ENCODE data around the gene SUDS3. TPM values are rescaled to one million over a fixed set of nuclear protein-coding genes. Genes with fewer than 3 reads are reported as not detected.

SUDS3 gene
- total and polyA plus RNA-seq, 2 donors (not counting 1 experiment from before 2014, with no cell fraction given) = 12.1 to 53.9 TPM

DNA sequence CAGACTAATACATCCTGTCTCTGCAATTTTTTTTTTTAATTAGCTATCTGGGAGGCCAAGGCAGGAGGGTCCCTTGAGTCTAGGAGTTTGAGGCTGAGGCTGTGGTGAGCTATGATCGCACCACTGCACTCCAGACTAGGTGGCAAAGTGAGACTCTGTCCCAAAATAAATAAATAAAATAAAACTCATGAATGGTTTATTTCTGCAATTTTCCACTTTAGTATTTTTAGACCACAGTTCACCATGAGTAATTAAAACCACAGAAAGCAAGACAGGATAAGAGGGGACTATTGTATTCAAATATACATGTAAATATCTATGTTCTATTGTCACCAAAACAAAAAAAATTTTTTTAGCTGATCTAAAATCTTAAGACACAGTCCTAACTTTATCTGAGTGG, 21.5 kb upstream of the SUDS3 start:
- H3K4me3 ChIP-seq (ENCODE audit: control extremely low read depth in 1 of 5, extremely low read depth in 1 of 5, insufficient read depth in 1 of 5, low read depth in 2 of 5, low read length in 4 of 5) = no peak overlapping the region
- ATAC-seq (ENCODE audit: low read depth) = no peak
- intact Hi-C loops (cut with micrococcal nuclease) = loop anchor here (1.0 to 5.0 kb wide), 3 partner anchors 8 to 53 kb away; no protein-coding TSS in a partner anchor
- H3K27ac Mint-ChIP-seq = no peak overlapping the region
- no peaks in the 10 kb centered on the region for H3K27me3 Mint-ChIP-seq
- H3K9me3 ChIP-seq (ENCODE audit: control extremely low read depth in 1 of 3, control insufficient read depth in 2 of 3, insufficient read depth in 1 of 3, low read length in 2 of 3) = peaks cover 0 to 9% (median 2%) of the 10 kb centered on the region in 3 donors
- ChIA-PET POLR2A (interaction anchor here (1.1 to 1.2 kb wide), 2 partner anchors 8 to 21 kb away, joined by 3 read pairs; partner anchors contain the start of gene SUDS3), CTCF (interaction anchor here (0.6 to 1.7 kb wide), 4 partner anchors 10 to 21 kb away, joined by 4 to 8 read pairs (median 6); partner anchors contain the start of gene SUDS3)
- peak overlapping the region in 1 of 2 donors; percentile 5 for H3K27ac ChIP-seq (ENCODE audit: low read length in 2 of 2)
- no peak for TF ChIP-seq EZH2 (IDR thresholded peaks at IDR 0.05; ENCODE audit: borderline replicate concordance, insufficient read depth, low read depth, low read length, poor library complexity, severe bottlenecking)
- TF ChIP-seq, protein P1, sequence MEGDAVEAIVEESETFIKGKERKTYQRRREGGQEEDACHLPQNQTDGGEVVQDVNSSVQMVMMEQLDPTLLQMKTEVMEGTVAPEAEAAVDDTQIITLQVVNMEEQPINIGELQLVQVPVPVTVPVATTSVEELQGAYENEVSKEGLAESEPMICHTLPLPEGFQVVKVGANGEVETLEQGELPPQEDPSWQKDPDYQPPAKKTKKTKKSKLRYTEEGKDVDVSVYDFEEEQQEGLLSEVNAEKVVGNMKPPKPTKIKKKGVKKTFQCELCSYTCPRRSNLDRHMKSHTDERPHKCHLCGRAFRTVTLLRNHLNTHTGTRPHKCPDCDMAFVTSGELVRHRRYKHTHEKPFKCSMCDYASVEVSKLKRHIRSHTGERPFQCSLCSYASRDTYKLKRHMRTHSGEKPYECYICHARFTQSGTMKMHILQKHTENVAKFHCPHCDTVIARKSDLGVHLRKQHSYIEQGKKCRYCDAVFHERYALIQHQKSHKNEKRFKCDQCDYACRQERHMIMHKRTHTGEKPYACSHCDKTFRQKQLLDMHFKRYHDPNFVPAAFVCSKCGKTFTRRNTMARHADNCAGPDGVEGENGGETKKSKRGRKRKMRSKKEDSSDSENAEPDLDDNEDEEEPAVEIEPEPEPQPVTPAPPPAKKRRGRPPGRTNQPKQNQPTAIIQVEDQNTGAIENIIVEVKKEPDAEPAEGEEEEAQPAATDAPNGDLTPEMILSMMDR (IDR thresholded peaks at IDR 0.05) = no peak
- DNase-seq = no peak
- H3K4me2 ChIP-seq (replicated peaks; ENCODE audit: low read depth, low read length, poor library complexity, severe bottlenecking) = peak overlapping the region; percentile 9
- no peak overlapping the region for H3K9ac ChIP-seq (ENCODE audit: low read length)
- H4K20me1 ChIP-seq (ENCODE audit: control insufficient read depth, insufficient read depth, low read length, poor library complexity, severe bottlenecking) = peaks cover 25% of the 10 kb centered on the region
- peaks cover 50% of the 10 kb centered on the region for H3K4me1 Mint-ChIP-seq
- peaks cover 7 to 9% of the 10 kb centered on the region in 2 experiments for H3K36me3 ChIP-seq (replicated peaks in 1 of 2; ENCODE audit: control extremely low read depth in 1 of 2, control insufficient read depth in 1 of 2, extremely low read depth in 1 of 2, insufficient read depth in 2 of 2, low read length in 1 of 2)
- H3K4me1 ChIP-seq (ENCODE audit: control insufficient read depth in 2 of 2, insufficient read depth in 2 of 2, low read length in 2 of 2) = peaks cover 21 to 38% of the 10 kb centered on the region in 2 donors
- H3K79me2 ChIP-seq (ENCODE audit: control insufficient read depth, insufficient read depth, low read length) = peaks cover 98% of the 10 kb centered on the region
- no CpG with 5 or more reads among the region's 1 CpG for WGBS (ENCODE audit: insufficient coverage)
- H3K27me3 ChIP-seq (replicated peaks in 1 of 4; ENCODE audit: control extremely low read depth in 1 of 4, control insufficient read depth in 3 of 4, insufficient read depth in 4 of 4, low read length in 3 of 4) = no peaks in the 10 kb centered on the region
- H2AFZ ChIP-seq (ENCODE audit: insufficient read depth, low read depth, low read length, poor library complexity, severe bottlenecking) = no peak overlapping the region
- peaks cover 2% of the 10 kb centered on the region for H3K9me3 Mint-ChIP-seq (ENCODE audit: insufficient read depth)
- no peak overlapping the region for H3K4me3 Mint-ChIP-seq

DNA sequence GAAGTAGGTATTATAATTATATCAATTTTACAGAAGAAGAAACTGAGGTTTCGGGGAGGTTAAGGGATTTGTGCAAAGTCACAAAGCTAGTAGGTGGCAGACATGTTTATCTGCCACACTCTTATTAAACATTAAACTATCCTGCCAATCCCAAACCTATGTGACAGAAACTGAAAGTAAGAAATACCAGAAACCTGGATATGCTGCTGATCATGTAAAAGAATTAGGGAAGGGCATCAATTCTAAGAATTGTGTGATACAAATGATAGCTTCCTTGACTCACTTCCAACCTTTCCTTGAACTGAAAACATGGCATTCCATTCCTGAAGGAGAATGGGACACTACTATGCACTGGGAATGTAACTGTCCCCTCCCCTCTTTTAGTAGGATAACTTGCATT, 20.5 kb upstream of the SUDS3 start:
- Histone ChIP-seq H3K4me3 (ENCODE audit: control extremely low read depth in 1 of 5, extremely low read depth in 1 of 5, insufficient read depth in 1 of 5, low read depth in 2 of 5, low read length in 4 of 5) (no peak overlapping the region), H3K4me2 (replicated peaks; ENCODE audit: low read depth, low read length, poor library complexity, severe bottlenecking) (no peak overlapping the region), H2AFZ (ENCODE audit: insufficient read depth, low read depth, low read length, poor library complexity, severe bottlenecking) (no peak overlapping the region), H3K36me3 (replicated peaks in 1 of 2; ENCODE audit: control extremely low read depth in 1 of 2, control insufficient read depth in 1 of 2, extremely low read depth in 1 of 2, insufficient read depth in 2 of 2, low read length in 1 of 2) (peaks cover 7 to 9% of the 10 kb centered on the region in 2 experiments), H3K27me3 (replicated peaks in 1 of 4; ENCODE audit: control extremely low read depth in 1 of 4, control insufficient read depth in 3 of 4, insufficient read depth in 4 of 4, low read length in 3 of 4) (no peaks in the 10 kb centered on the region), H3K79me2 (ENCODE audit: control insufficient read depth, insufficient read depth, low read length) (peaks cover 97% of the 10 kb centered on the region), H3K9me3 (ENCODE audit: control extremely low read depth in 1 of 3, control insufficient read depth in 2 of 3, insufficient read depth in 1 of 3, low read length in 2 of 3) (peaks cover 0 to 9% (median 2%) of the 10 kb centered on the region in 3 donors), H3K4me1 (ENCODE audit: control insufficient read depth in 2 of 2, insufficient read depth in 2 of 2, low read length in 2 of 2) (peaks cover 23 to 38% of the 10 kb centered on the region in 2 donors), H4K20me1 (ENCODE audit: control insufficient read depth, insufficient read depth, low read length, poor library complexity, severe bottlenecking) (peaks cover 19% of the 10 kb centered on the region), H3K27ac (ENCODE audit: low read length in 2 of 2) (no peak overlapping the region), H3K9ac (ENCODE audit: low read length) (no peak overlapping the region)
- DNase-seq (no peak), ATAC-seq (ENCODE audit: low read depth) (no peak)
- POLR2A ChIA-PET = interaction anchor here (0.6 to 1.2 kb wide), 3 partner anchors 9 to 245 kb away, joined by 3 to 6 read pairs (median 3); partner anchors contain the start of gene SUDS3
- intact Hi-C loops (cut with micrococcal nuclease) = loop anchor here (1.0 to 5.0 kb wide), 3 partner anchors 9 to 54 kb away; no protein-coding TSS in a partner anchor
- no peak overlapping the region for H3K27ac Mint-ChIP-seq
- peaks cover 45% of the 10 kb centered on the region for H3K4me1 Mint-ChIP-seq
- no peak overlapping the region for H3K4me3 Mint-ChIP-seq
- TF ChIP-seq, protein P1 (IDR thresholded peaks at IDR 0.05) = no peak
- TF ChIP-seq EZH2 (IDR thresholded peaks at IDR 0.05; ENCODE audit: borderline replicate concordance, insufficient read depth, low read depth, low read length, poor library complexity, severe bottlenecking) = no peak
- H3K9me3 Mint-ChIP-seq (ENCODE audit: insufficient read depth) = peaks cover 2% of the 10 kb centered on the region
- H3K27me3 Mint-ChIP-seq = no peaks in the 10 kb centered on the region
- no CpG with 5 or more reads among the region's 1 CpG for WGBS (ENCODE audit: insufficient coverage)
- CTCF ChIA-PET = interaction anchor here (0.9 to 4.9 kb wide), 4 partner anchors 10 to 126 kb away, joined by 3 to 52 read pairs (median 10); partner anchors contain the start of gene SUDS3
